GM19467 (cell line): ENCODE results near the gene CCDC141.

Source experiments
- ATAC-seq: cut with Tn5 transposase; IDR thresholded peaks from one replicate; pipeline ENCODE4 v1.9.1; 2021; ENCODE audit warnings: mild to moderate bottlenecking, moderate library complexity; ENCODE audit not compliant: unreplicated experiment

The CCDC141 gene

GRCh38 chr2:178799305-178799704 lies 250.6 kb downstream of the CCDC141 start:
- no peak for ATAC-seq

- no peak for ATAC-seq
Measured at GRCh38 chr2:178796079-178796677, 253.8 kb downstream of the CCDC141 start.

GRCh38 chr2:178787934-178788333 lies 262.0 kb downstream of the CCDC141 start:
- no peak for ATAC-seq

- no peak for ATAC-seq
Measured at GRCh38 chr2:178787155-178787554, 262.8 kb downstream of the CCDC141 start.

GRCh38 chr2:178783889-178784288 lies 266.0 kb downstream of the CCDC141 start:
- ATAC-seq: no peak

- ATAC-seq: no peak
Measured at GRCh38 chr2:178782236-178782635, 267.7 kb downstream of the CCDC141 start.
